NCI-H774 (cell line): ENCODE data around the gene ADAMTS13.
A peak's percentile ranks its signal among the peaks of the same experiment; 100 is the strongest.

Experiments
- DNase-seq: peaks from one replicate; lab custom pipeline; 2025; lab: John Stamatoyannopoulos, UW

The ADAMTS13 gene

DNA sequence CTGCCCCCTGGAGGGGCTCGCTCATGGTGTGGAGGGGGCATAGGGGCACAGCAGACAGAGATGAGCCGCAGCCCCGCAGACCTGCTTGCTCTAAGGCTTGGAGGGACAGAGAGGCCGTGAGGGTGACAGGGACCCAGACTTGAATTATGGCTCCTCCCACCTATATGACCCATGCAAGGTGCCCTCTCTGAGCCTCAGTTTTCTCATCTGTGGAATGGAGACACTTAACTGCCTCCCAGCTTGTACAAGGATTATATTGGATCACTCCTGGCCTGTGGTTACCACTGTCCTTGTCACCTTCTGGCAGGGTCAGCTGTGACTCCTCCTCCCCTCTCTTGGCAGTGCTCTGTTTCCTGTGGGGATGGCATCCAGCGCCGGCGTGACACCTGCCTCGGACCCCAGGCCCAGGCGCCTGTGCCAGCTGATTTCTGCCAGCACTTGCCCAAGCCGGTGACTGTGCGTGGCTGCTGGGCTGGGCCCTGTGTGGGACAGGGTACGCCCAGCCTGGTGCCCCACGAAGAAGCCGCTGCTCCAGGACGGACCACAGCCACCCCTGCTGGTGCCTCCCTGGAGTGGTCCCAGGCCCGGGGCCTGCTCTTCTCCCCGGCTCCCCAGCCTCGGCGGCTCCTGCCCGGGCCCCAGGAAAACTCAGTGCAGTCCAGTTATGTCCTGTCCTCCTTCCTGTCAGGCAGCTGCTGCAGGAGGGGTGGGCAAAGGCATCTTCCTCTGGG lies 32.9 kb downstream of the ADAMTS13 start:
- no peak for DNase-seq

- DNase-seq: no peak
These were observed 33.8 kb downstream of the ADAMTS13 start for GRCh38 chr9:133455936-133456335.

GRCh38 chr9:133456409-133456808 lies 34.2 kb downstream of the ADAMTS13 start:
- DNase-seq: no peak

GRCh38 chr9:133457233-133457632 lies 35.1 kb downstream of the ADAMTS13 start:
- no peak for DNase-seq

DNA sequence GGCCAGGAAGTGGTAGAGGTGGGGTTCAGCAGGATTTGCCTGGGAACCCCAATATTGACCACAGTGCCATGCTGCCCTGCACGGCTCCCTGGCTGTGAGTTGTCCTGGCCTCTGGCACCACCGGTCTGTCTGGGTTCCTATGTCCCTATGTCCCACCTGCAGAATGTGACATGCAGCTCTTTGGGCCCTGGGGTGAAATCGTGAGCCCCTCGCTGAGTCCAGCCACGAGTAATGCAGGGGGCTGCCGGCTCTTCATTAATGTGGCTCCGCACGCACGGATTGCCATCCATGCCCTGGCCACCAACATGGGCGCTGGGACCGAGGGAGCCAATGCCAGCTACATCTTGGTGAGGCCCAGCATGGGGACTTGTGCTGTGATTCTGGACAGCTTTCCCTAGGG lies 35.6 kb downstream of the ADAMTS13 start:
- no peak for DNase-seq

DNA sequence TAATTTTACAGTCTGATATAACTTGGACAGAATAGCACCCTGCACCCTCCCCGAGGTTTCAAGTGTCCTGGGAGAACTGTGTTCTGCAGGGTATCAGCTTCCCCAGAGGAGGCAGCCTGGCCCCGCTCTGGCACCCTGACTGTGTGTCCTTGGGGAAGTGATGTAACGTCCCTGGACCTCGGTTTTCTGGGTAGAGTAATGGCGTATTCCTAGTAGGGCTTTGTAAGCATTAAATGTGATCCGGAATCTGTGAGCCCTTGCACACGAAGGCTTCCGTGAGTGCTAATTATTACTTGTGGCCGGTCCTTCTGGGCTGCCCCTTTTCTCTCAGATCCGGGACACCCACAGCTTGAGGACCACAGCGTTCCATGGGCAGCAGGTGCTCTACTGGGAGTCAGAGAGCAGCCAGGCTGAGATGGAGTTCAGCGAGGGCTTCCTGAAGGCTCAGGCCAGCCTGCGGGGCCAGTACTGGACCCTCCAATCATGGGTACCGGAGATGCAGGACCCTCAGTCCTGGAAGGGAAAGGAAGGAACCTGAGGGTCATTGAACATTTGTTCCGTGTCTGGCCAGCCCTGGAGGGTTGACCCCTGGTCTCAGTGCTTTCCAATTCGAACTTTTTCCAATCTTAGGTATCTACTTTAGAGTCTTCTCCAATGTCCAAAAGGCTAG lies 36.6 kb downstream of the ADAMTS13 start:
- DNase-seq: peak; percentile 4

GRCh38 chr9:133459476-133460404 lies 37.6 kb downstream of the ADAMTS13 start, which contains the start of gene CACFD1:
TSS of gene CACFD1 (plus strand) at chr9:133459978. CDS start at chr9:133460067, 89 bp downstream.
- peak; percentile 99 for DNase-seq

GRCh38 chr9:133460405-133461175 lies 38.4 kb downstream of the ADAMTS13 start:
- DNase-seq: peak; percentile 86

- no peak for DNase-seq
These were observed 39.8 kb downstream of the ADAMTS13 start for GRCh38 chr9:133461975-133462374.

DNA sequence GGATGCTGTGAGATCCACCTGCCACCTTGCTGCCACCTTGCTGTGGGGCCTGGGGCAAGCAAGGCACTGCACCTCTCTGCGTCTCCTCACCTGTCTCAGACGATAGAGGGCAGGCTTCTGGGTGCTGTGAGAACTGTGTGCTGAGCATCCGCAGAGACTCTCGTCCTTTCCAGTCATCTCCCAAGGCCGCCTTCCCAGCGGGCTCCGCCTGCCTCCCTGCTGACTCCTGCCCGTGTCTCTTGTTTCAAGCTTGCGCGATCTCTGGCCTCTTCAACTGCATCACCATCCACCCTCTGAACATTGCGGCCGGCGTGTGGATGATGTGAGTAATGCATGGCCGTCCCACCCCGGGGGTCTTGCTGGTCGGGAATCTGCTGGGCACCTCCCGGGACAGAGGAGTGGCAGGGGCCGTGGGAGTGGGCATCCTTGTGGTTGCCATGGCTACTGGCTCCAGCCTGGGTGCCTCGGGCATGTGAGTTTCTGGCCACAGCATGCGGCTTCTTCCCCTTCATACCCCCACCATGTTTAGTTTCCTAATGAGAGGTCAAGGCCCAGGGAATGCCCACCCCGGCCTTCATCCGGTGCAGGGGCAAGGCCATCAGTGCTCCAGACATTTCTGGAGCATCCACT lies 41.2 kb downstream of the ADAMTS13 start:
- no peak for DNase-seq

- DNase-seq: no peak
These were observed 41.9 kb downstream of the ADAMTS13 start for GRCh38 chr9:133463864-133464615.

DNA sequence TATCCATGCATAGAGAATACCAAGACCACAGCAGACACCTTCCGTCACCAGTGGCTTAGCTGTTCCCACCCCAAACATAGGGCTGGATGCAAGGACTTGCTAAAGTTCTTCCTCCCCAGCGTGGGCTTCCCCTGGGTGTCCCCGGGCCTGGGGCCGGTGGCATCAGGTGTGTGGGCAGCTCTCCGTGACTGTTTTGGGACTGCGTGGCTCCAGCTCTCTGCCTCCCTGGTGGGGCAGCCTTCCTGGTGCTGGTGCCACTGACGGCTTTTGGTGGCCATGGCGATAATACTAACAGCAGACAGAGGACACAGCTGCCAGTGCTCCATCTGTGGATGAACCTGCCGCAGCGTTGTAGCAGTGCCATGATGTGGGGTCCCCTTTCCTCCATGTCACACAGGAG lies 42.5 kb downstream of the ADAMTS13 start:
- DNase-seq: no peak

- DNase-seq: no peak
These were observed 43.8 kb downstream of the ADAMTS13 start for GRCh38 chr9:133465984-133466383.

GRCh38 chr9:133467101-133467500 lies 44.9 kb downstream of the ADAMTS13 start:
- no peak for DNase-seq

GRCh38 chr9:133468374-133468773 lies 46.2 kb downstream of the ADAMTS13 start:
- DNase-seq: no peak

GRCh38 chr9:133468777-133469421 lies 46.7 kb downstream of the ADAMTS13 start:
- DNase-seq: no peak

GRCh38 chr9:133470427-133470924 lies 48.3 kb downstream of the ADAMTS13 start:
- DNase-seq: no peak

GRCh38 chr9:133470988-133471387 lies 48.8 kb downstream of the ADAMTS13 start:
- no peak for DNase-seq

DNA sequence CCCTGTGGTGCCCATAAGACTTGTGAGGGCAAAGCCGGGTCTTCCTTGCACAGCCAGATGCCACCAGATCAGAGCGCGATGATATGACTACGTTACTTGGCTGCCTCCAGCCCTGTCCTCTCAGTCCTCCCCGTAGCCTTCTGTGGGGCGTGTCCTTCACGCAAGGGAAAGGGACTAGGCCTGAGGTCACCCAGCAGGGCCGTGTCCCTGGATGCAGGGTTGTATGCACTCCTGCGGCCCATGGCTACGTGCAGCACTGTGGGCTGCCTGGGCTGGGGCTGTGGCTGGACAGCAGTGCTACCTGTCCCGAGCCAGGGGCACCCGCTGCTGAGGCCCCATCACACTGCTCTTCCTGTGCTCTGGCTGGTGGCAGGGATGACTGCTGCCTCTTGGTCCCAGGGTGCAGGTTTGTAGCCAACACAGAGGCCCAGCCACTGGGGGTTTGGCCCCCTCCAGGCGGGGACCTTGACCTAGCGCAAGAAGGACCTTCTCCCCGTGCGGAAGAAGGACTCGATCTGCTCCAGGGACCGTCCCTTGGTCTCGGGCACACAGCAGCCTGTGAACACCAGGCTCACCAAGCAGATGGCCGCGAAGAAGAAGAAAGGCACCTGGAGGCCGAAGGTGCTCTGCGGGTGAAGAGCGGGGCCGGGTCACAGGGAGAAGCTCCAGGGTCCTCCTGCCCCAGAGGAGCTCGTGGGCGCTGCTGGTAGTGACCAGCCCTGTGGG lies 49.5 kb downstream of the ADAMTS13 start:
- DNase-seq: no peak
